CD14-positive monocyte (primary cell): Measurements from ENCODE around the gene PAPPA2. TPM values are rescaled to one million over a fixed set of nuclear protein-coding genes. Genes with fewer than 3 reads are reported as not detected.

Experiments
- DNase-seq, 3 donors: peaks; one replicate each; pipeline ENCODE4 v3.0.0-alpha.2; 2011 to 2022
- H2AFZ ChIP-seq: 2 replicates; pipeline ENCODE4 v1.6.0; 2012; ENCODE audit warnings: mild to moderate bottlenecking, low read depth, low read length, inconsistent platforms; ENCODE audit not compliant: insufficient read depth, poor library complexity, severe bottlenecking
- H3K27ac ChIP-seq, 2 donors: 1 replicate in 1 of 2; 2 replicates in 1 of 2; pipeline ENCODE4 v1.5.1; 2012 to 2013; ENCODE audit warnings: low read length in 2 of 2, control low read depth in 1 of 2, inconsistent platforms in 1 of 2, low read depth in 1 of 2, mild to moderate bottlenecking in 1 of 2
- H3K27me3 ChIP-seq, 2 donors: one replicate each; pipeline versions ENCODE4 v1.6.0 to v1.6.1; 2011 to 2013; ENCODE audit warnings: low read length in 2 of 2; ENCODE audit not compliant: control insufficient read depth in 2 of 2, insufficient read depth in 2 of 2
- H3K36me3 ChIP-seq, 2 donors: replicated peaks in 1 of 2; 1 replicate in 1 of 2; 2 replicates in 1 of 2; pipeline versions ENCODE4 v1.5.1 to v1.6.1; 2012 to 2013; ENCODE audit warnings: low read length in 2 of 2, control low read depth in 1 of 2, inconsistent platforms in 1 of 2, mild to moderate bottlenecking in 1 of 2; ENCODE audit not compliant: insufficient read depth in 2 of 2, control insufficient read depth in 1 of 2
- H3K4me1 ChIP-seq, 2 donors: 1 replicate in 1 of 2; 2 replicates in 1 of 2; pipeline versions ENCODE4 v1.5.1 to v1.6.1; 2012 to 2013; ENCODE audit warnings: low read length in 2 of 2, control low read depth in 1 of 2, inconsistent platforms in 1 of 2, mild to moderate bottlenecking in 1 of 2, moderate library complexity in 1 of 2; ENCODE audit not compliant: insufficient read depth in 2 of 2, control insufficient read depth in 1 of 2
- H3K4me2 ChIP-seq: replicated peaks from 2 replicates; pipeline ENCODE3; 2012; ENCODE audit warnings: low read length, moderate library complexity, mild to moderate bottlenecking; ENCODE audit not compliant: poor library complexity, severe bottlenecking; ENCODE audit errors: extremely low read depth
- H3K4me3 ChIP-seq, 3 experiments: fragments of 200-600 bp in 1 of 3; sonication (generic) in 1 of 3; replicated peaks in 1 of 3; 1 replicate in 2 of 3; 2 replicates in 1 of 3; pipeline ENCODE4 v1.5.1; 2011 to 2013; ENCODE audit warnings: low read length in 3 of 3, mild to moderate bottlenecking in 3 of 3, control low read depth in 2 of 3, low read depth in 2 of 3, inconsistent platforms in 1 of 3, moderate library complexity in 1 of 3
- H3K79me2 ChIP-seq: 2 replicates; pipeline ENCODE4 v1.6.0; 2012; ENCODE audit warnings: mild to moderate bottlenecking, control low read depth, inconsistent platforms, low read length, moderate library complexity; ENCODE audit not compliant: insufficient read depth
- H3K9ac ChIP-seq: 2 replicates; pipeline ENCODE4 v1.6.0; 2017; ENCODE audit warnings: low read length, mild to moderate bottlenecking; ENCODE audit not compliant: insufficient read depth, poor library complexity, severe bottlenecking
- H3K9me3 ChIP-seq, 2 donors: replicated peaks in 1 of 2; 1 replicate in 1 of 2; 2 replicates in 1 of 2; pipeline versions ENCODE4 v1.5.1 to v1.6.1; 2012 to 2013; ENCODE audit warnings: low read length in 2 of 2, control low read depth in 1 of 2; ENCODE audit not compliant: control insufficient read depth in 1 of 2, insufficient read depth in 1 of 2
- H4K20me1 ChIP-seq: 2 replicates; pipeline ENCODE4 v1.6.0; 2012; ENCODE audit warnings: mild to moderate bottlenecking, low read length, control low read depth, moderate library complexity; ENCODE audit not compliant: insufficient read depth
- H3K27ac Mint-ChIP-seq, 7 donors: one replicate each; pipeline ENCODE4 v1.8.0; 2020; ENCODE audit warnings: mild to moderate bottlenecking in 7 of 7, mixed read lengths in 7 of 7, moderate library complexity in 6 of 7, inconsistent platforms in 2 of 7
- H3K27me3 Mint-ChIP-seq, 3 donors: one replicate each; pipeline ENCODE4 v1.8.0; 2021 to 2022; ENCODE audit warnings: low read depth in 3 of 3, mild to moderate bottlenecking in 3 of 3, mixed read lengths in 3 of 3, moderate library complexity in 3 of 3, inconsistent platforms in 1 of 3
- H3K36me3 Mint-ChIP-seq, 2 donors: one replicate each; pipeline ENCODE4 v1.8.0; 2020; ENCODE audit warnings: mixed read lengths in 2 of 2, inconsistent platforms in 1 of 2, mild to moderate bottlenecking in 1 of 2
- H3K4me1 Mint-ChIP-seq: one replicate; pipeline ENCODE4 v1.8.0; 2020; ENCODE audit warnings: mild to moderate bottlenecking, mixed read lengths
- H3K4me3 Mint-ChIP-seq, 2 donors: one replicate each; pipeline ENCODE4 v1.8.0; 2020; ENCODE audit warnings: mild to moderate bottlenecking in 2 of 2, mixed read lengths in 2 of 2, moderate library complexity in 1 of 2
- H3K9me3 Mint-ChIP-seq, 7 donors: one replicate each; pipeline ENCODE4 v1.8.0; 2020 to 2022; ENCODE audit warnings: mixed read lengths in 7 of 7, mild to moderate bottlenecking in 6 of 7, moderate library complexity in 6 of 7, inconsistent platforms in 2 of 7
- WGBS: methylation state at CpG from one replicate; pipeline ENCODE4 v1.1.5; 2013; ENCODE audit warnings: missing lambda C conversion rate; ENCODE audit not compliant: insufficient coverage; 5-methylcytosine and 5-hydroxymethylcytosine counted together
- intact Hi-C, 2 donors: fragments of 100-400 bp; cut with micrococcal nuclease; formaldehyde crosslinking; loops; one replicate each; pipeline versions ENCODE4 v1.15.0 to v1.15.1; 2023
- polyA plus RNA-seq, 3 donors: library from polyadenylated mRNA; depleted of rRNA in 1 of 3; unstranded in 2 of 3; stranded (reverse) in 1 of 3; fragments of 300-500 nt in 2 of 3; fragments of >200 nt in 1 of 3; fragmentation: Illumina TruSeq in 2 of 3; gene quantifications; 1 replicate in 2 of 3; 2 replicates in 1 of 3; pipeline ENCODE4 v1.2.3, GENCODE V29; 2012 to 2021
- TF ChIP-seq, protein P1 (sequence below): fragments of 200-600 bp; IDR thresholded peaks from one replicate; pipeline ENCODE4 v1.8.0; 2022; ENCODE audit warnings: antibody characterized with exemption, mild to moderate bottlenecking

PAPPA2 gene
- polyA plus RNA-seq, 3 donors = not detected

DNA sequence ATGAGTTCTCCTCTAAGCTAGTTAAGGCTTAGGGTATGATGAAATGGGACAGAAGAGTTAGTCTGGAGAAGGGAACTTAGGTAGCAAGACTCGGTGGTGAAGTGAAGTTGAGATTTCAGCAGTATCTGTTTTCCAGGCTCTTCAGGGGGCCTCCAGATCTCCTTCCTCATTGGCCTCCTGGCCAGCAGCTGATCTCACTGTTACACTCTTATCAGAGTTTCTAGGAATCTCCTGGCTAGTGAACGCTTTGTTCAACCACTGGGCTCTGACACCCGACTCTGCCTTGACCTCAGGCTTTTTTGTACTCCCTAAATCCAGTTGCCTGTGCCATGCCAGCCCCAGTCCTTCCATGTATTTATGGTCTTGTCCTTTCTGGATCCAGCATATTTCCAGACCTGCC is 390.5 kb downstream of the PAPPA2 start:
- 73% methylated on average over 3 of the region's 3 CpGs for WGBS

DNA sequence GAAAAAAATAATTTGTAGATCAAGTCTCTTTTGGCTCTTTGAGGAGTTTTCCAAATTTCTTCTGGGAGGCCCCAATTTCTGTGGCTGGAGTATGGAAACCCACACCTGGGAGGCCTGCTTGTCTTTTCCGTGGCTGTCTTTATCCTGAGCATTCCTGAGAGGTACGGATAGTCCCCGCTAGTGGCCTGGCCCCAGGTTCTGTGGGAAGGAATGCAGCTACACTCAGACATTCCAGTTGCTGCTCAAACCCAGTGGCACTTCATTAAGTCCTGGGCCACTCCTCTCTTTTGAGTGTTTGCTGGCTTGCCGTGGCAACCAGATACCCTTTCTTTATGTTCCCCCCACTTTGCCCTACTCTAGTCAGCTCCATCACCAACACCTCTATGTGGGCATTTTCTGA is 391.1 kb downstream of the PAPPA2 start:
- WGBS = 100% methylated on average over 1 of the region's 4 CpGs
- peaks cover 0 to 4% (median under 1%) of the 10 kb centered on the region in 3 donors for H3K27me3 Mint-ChIP-seq
- TF ChIP-seq, protein P1, sequence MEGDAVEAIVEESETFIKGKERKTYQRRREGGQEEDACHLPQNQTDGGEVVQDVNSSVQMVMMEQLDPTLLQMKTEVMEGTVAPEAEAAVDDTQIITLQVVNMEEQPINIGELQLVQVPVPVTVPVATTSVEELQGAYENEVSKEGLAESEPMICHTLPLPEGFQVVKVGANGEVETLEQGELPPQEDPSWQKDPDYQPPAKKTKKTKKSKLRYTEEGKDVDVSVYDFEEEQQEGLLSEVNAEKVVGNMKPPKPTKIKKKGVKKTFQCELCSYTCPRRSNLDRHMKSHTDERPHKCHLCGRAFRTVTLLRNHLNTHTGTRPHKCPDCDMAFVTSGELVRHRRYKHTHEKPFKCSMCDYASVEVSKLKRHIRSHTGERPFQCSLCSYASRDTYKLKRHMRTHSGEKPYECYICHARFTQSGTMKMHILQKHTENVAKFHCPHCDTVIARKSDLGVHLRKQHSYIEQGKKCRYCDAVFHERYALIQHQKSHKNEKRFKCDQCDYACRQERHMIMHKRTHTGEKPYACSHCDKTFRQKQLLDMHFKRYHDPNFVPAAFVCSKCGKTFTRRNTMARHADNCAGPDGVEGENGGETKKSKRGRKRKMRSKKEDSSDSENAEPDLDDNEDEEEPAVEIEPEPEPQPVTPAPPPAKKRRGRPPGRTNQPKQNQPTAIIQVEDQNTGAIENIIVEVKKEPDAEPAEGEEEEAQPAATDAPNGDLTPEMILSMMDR = no peak
- no peak overlapping the region for H3K4me3 Mint-ChIP-seq
- H3K9me3 Mint-ChIP-seq = peaks cover 0 to 2% (median 0%) of the 10 kb centered on the region in 7 donors
- H3K79me2 ChIP-seq = no peaks in the 10 kb centered on the region
- H3K9me3 ChIP-seq = no peaks in the 10 kb centered on the region
- no peak overlapping the region for H3K4me2 ChIP-seq
- H4K20me1 ChIP-seq = no peaks in the 10 kb centered on the region
- no peaks in the 10 kb centered on the region for H3K4me1 Mint-ChIP-seq
- H2AFZ ChIP-seq = no peak overlapping the region
- intact Hi-C loops = no loop called here
- H3K27me3 ChIP-seq = no peaks in the 10 kb centered on the region
- no peak overlapping the region for H3K27ac ChIP-seq
- H3K4me3 ChIP-seq = no peak overlapping the region
- DNase-seq = no peak
- H3K36me3 Mint-ChIP-seq = no peaks in the 10 kb centered on the region
- H3K9ac ChIP-seq = no peak overlapping the region
- H3K27ac Mint-ChIP-seq = no peak overlapping the region
- no peaks in the 10 kb centered on the region for H3K4me1 ChIP-seq
- H3K36me3 ChIP-seq = no peaks in the 10 kb centered on the region

More for the DNA sequence above, 390.5 kb downstream of the PAPPA2 start:
- peaks cover 0 to 2% (median 0%) of the 10 kb centered on the region in 7 donors for H3K9me3 Mint-ChIP-seq
- Histone ChIP-seq H3K4me2 (no peak overlapping the region), H3K27me3 (no peaks in the 10 kb centered on the region), H3K4me1 (no peaks in the 10 kb centered on the region), H3K4me3 (no peak overlapping the region), H3K9ac (no peak overlapping the region), H3K27ac (no peak overlapping the region), H2AFZ (no peak overlapping the region), H4K20me1 (no peaks in the 10 kb centered on the region), H3K79me2 (no peaks in the 10 kb centered on the region), H3K9me3 (no peaks in the 10 kb centered on the region), H3K36me3 (no peaks in the 10 kb centered on the region)
- DNase-seq = no peak
- intact Hi-C loops = no loop called here
- H3K36me3 Mint-ChIP-seq = no peaks in the 10 kb centered on the region
- H3K4me3 Mint-ChIP-seq = no peak overlapping the region
- TF ChIP-seq, protein P1 = no peak
- no peaks in the 10 kb centered on the region for H3K4me1 Mint-ChIP-seq
- no peak overlapping the region for H3K27ac Mint-ChIP-seq
- peaks cover 0 to 5% (median 1%) of the 10 kb centered on the region in 3 donors for H3K27me3 Mint-ChIP-seq
